Stimulated activated CD8-positive, alpha-beta memory T cell treated with anti-CD3 and anti-CD28 coated beads, Interleukin-7, amount 100 ng/mL, for 4 hours (primary cell): Measurements from ENCODE around the gene ZNHIT2.

Experiments used
- DNase-seq, 2 donors: peaks; one replicate each; pipeline ENCODE4 v3.0.0-alpha.2; 2020; ENCODE audit warnings: low read depth in 2 of 2

Gene ZNHIT2

GRCh38 chr11:65104628-65105027, 12.9 kb downstream of the ZNHIT2 start:
- DNase-seq = no peak

GRCh38 chr11:65103476-65103875, 14.0 kb downstream of the ZNHIT2 start:
- DNase-seq = no peak

GRCh38 chr11:65102142-65103095, 15.1 kb downstream of the ZNHIT2 start:
- DNase-seq = no peak

DNA sequence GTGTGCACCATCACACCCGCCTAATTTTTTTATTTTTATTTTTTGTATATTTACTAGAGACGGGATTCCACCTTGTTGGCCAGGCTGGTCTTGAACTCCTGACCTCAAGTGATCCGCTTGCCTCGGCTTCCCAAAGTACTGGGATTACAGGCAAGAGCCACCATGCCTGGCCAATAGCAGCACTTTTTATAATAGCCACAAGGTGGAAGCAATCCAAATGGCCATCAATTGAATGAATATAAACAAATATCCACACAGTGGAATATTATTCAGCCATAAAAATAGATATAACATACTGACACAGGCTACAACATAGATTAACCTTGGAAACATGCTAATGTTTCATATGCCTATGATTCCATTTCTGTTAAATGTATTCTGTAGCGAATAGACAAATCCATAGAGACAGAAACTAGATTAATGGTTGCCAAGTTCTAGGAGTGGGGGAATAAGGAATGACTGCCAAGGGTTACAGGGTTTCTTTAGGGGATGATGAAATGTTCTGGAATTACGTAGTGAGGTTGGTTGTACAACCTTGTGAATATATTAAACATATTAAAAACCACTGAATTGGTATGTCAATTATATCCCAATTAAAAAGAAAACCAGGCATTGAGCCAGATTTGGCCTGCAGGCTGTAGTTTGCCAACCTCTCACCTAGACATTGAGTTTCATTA, 16.7 kb downstream of the ZNHIT2 start:
- no peak for DNase-seq

GRCh38 chr11:65096926-65097325, 20.6 kb downstream of the ZNHIT2 start:
- DNase-seq = no peak

- DNase-seq = peak; percentile 74 to 80
These were observed 21.3 kb downstream of the ZNHIT2 start, which contains the start of gene VPS51 for GRCh38 chr11:65095974-65096806. Gene VPS51, plus strand, starts transcription at chr11:65096214. Its CDS starts 37 bp downstream, at chr11:65096251.

DNA sequence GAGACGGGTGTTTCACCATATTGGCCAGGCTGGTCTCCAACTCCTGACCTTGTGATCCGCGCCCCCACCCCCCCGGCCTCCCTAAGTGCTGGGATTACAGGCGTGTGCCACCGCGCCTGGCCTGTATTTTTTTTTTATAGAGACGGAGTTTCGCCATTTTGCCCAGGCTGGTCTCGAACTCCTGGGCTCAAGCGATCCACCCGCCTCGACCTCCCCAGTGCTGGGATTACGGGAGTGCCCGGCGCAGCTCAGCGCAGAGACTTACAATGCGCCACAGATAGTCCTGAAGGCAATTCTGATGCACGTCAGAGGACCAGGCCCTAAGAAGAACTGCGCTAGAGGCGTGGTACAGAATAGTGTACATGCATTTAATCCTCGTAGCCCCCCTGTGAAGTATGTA, 22.1 kb downstream of the ZNHIT2 start:
- DNase-seq = no peak

DNA sequence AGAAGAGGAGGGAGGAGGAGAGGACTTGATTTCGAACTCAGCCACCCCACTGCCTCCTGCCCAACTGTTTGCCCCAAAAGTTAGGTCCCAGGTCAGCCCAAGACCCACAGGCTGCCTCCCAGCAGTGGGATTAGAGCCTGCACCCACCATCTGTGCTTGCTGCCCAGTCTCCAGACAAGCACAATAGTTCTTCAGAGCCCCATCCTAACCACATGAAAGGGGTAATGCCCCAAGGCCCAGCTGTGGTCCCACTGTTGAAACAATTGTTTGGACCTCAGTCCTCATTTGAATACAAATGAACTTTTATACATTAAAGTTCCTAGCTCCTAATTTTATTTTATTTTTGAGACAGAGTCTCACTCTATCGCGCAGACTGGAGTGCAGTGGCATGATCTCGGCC, 26.9 kb downstream of the ZNHIT2 start:
- DNase-seq = no peak

DNA sequence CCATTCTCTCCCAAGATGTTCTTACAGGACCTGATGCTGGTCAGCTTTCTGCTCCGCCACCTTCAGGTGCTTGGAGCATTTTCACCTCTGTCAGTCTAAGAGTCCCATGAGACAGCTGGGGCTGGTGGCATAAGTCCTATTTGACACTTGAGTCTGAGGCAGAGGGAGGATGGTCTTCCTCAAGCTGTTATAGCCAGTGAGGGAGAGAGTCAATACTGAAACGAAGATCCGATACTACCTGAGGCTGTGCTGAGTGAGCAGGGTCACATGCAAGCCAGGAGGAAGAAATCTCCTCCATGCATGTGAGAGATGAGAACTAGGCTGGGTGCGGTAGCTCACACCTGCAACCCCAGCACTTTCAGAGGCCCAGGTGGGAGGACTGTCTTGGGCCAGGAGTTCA, 27.9 kb downstream of the ZNHIT2 start:
- DNase-seq = no peak

- DNase-seq = no peak
These were observed 29.7 kb downstream of the ZNHIT2 start for GRCh38 chr11:65087827-65088226.

DNA sequence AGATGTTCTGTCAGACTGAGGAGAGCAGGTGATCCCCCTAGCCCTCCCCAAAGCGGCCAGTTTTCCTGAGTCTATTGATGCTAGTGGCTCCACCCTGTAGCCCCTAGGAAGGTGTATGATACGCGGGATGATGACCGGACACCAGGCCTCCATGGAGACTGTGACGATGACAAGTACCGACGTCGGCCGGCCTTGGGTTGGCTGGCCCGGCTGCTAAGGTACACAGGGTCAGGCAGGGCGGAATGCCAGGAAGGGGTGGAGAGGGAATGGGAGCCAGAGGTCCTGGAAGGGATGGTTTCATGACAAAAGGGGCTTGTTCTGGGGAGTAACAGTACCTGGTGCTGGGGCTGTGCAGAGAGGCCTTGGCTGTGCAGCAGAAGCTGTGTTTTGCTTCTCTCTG, 30.3 kb downstream of the ZNHIT2 start:
- no peak for DNase-seq

GRCh38 chr11:65086809-65087208, 30.7 kb downstream of the ZNHIT2 start:
- no peak for DNase-seq

DNA sequence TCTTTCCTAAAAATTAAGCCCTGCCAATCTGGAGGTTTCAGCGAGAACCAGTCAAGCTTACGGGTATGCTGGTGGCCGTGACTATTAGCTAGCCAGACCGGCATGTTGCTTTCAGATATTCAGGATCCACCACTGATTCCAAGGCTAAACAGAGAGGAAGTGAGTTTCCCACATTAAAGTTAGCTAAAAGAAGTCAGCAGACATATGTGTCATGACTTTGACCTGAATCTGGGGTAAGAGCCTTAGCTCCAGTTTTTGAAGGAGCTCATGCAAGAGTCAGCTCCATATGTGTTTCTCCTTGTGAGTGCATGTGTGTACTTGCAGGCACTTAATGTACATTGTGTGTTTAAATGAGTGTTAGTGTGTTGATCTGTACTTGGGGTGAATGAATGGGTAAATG, 32.1 kb downstream of the ZNHIT2 start:
- DNase-seq = no peak

GRCh38 chr11:65084598-65085375, 32.7 kb downstream of the ZNHIT2 start:
- no peak for DNase-seq

DNA sequence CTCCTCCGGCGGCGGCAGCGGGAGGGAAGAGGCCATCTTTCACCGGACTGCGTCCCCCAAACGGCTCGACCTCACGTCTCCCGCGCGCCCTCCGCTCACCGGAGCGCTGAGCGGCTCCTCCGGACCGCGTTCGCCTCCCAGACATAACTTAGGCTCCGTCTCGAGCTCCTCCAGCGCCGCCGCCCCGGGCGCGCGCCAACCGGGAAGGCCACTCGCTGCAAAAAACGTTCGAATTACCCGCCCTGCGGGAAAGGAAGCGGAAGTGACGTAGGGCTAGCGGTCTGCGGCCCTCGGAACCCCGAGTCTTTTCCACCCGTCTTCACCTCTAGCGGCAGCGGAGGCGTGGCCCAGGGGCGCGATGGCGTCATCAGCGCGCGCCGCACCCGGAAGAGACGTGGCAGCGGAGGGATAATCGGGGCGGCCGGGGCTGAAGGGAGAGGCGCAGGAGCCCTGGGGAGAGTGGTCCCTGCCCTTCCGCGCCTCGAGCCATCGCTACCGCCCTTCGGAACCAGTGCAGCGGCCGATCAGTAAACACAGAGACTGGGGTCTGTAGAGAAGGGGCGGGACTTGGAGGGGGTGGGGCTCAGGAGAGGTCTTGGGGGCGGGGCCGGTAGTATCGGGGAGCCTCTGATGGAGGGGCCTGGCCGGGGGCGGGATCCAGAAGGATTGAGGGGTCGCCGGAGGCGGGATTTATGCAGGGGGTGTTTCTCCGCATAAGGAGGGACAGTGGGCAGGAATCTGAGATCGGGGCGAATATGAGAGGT, 33.5 kb downstream of the ZNHIT2 start, which contains the start of the genes CDCA5 and ZFPL1:
Gene CDCA5 (minus strand): TSS at position 207 of the 764 bp plus-strand sequence. CDS start 62 bp downstream, at position 145.
Gene ZFPL1 (plus strand): TSS at position 389 of the 764 bp plus-strand sequence. CDS start 477 bp downstream, outside the sequence.
- peak; percentile 93 for DNase-seq

- no peak for DNase-seq
These were observed 34.2 kb downstream of the ZNHIT2 start for GRCh38 chr11:65083134-65083833.

- DNase-seq = no peak
These were observed 38.6 kb downstream of the ZNHIT2 start for GRCh38 chr11:65078786-65079342.

GRCh38 chr11:65078151-65078550, 39.4 kb downstream of the ZNHIT2 start:
- peak; percentile 43 to 48 for DNase-seq

DNA sequence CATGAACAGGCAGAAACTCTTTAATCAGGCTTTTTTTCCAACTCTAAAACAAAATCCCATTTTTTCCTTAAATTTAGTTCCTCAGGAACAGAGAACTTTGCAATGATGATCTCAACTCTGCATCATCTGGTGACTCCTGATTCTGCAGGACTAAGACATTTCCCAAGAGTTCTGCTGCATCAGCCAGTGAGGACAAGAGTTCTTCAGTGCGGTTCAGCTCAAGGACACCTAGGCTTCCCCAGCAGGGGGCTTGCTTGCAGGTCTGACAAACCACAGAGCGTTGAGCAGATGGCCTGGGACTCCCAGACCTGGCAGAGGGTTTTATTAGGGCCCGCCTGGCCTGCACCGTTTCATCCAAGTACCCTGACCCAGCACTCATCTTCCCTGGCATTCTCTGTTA, 40.0 kb downstream of the ZNHIT2 start:
- DNase-seq = no peak
